ENCODE data around the gene LRRC14B.

- TF ChIP-seq EZH2phosphoT487 (IDR thresholded peaks at IDR 0.05; ENCODE audit: borderline replicate concordance, low read length) = no peak
- no peak for TF ChIP-seq CTCF (conservative IDR thresholded peaks at IDR 0.05; ENCODE audit: low read depth, low read length)
These were observed 1.3 kb downstream of the LRRC14B start for GRCh38 chr5:192691-192969.

Data from PC-3 (cell line).